SK-N-SH (cell line): Measurements from ENCODE around the gene ATP6V1C2. TPM values are rescaled to one million over a fixed set of nuclear protein-coding genes. Genes with fewer than 3 reads are reported as not detected.

Experiments
- CTCF ChIA-PET: fragments of 300-600, 350-600 bp; formaldehyde crosslinking; extraction: SDS; loops from one replicate; lab custom pipeline; 2021; lab: Yijun Ruan, JAX
- POLR2A ChIA-PET: fragments of 350-600 bp; sonication (Branson Sonifier 250); formaldehyde crosslinking; extraction: SDS; loops from one replicate; lab custom pipeline; 2020; ENCODE audit warnings: antibody characterized with exemption, inconsistent platforms; lab: Yijun Ruan, JAX
- DNase-seq: peaks from one replicate; pipeline ENCODE4 v3.0.0; 2012
- H2AFZ ChIP-seq: fragments of 200-600 bp; sonication (generic); 2 replicates; pipeline ENCODE4 v1.8.1; 2016; ENCODE audit warnings: antibody characterized with exemption, mild to moderate bottlenecking, low read depth
- H3F3A ChIP-seq: fragments of 200-600 bp; sonication (generic); replicated peaks from 2 replicates; pipeline ENCODE3; 2016; ENCODE audit warnings: antibody characterized with exemption, mild to moderate bottlenecking; ENCODE audit not compliant: insufficient read depth
- H3K27ac ChIP-seq, 2 experiments: fragments of 200-500 bp in 1 of 2; fragments of 200-600 bp in 1 of 2; sonication (Bioruptor generic) in 1 of 2; sonication (generic), shearing (Covaris generic) in 1 of 2; 2 replicates each; pipeline versions ENCODE4 v1.5.1 to v1.6.1; 2014 to 2016; ENCODE audit warnings: low read depth in 2 of 2, inconsistent platforms in 1 of 2, low read length in 1 of 2, mild to moderate bottlenecking in 1 of 2, mixed read lengths in 1 of 2
- H3K27me3 ChIP-seq: fragments of 200-600 bp; sonication (generic), shearing (Covaris generic); 2 replicates; pipeline ENCODE4 v1.6.1; 2016; ENCODE audit warnings: mixed run types; ENCODE audit not compliant: insufficient read depth
- H3K36me3 ChIP-seq, 2 experiments: fragments of 200-500 bp in 1 of 2; fragments of 200-600 bp in 1 of 2; sonication (Bioruptor generic) in 1 of 2; sonication (generic) in 1 of 2; replicated peaks in 1 of 2; 2 replicates each; pipeline versions ENCODE3 to v1.5.1; 2014 to 2016; ENCODE audit warnings: low read length in 1 of 2, mild to moderate bottlenecking in 1 of 2; ENCODE audit not compliant: insufficient read depth in 2 of 2, control insufficient read depth in 1 of 2
- H3K4me1 ChIP-seq, 2 experiments: fragments of 200-500 bp in 1 of 2; fragments of 200-600 bp in 1 of 2; sonication (Bioruptor generic) in 1 of 2; sonication (generic), shearing (Covaris generic) in 1 of 2; 2 replicates each; pipeline versions ENCODE4 v1.5.1 to v1.6.1; 2014 to 2016; ENCODE audit warnings: low read depth in 1 of 2, low read length in 1 of 2, mixed run types in 1 of 2; ENCODE audit not compliant: insufficient read depth in 2 of 2, control insufficient read depth in 1 of 2
- H3K4me2 ChIP-seq: fragments of 200-600 bp; sonication (generic), shearing (Covaris generic); 2 replicates; pipeline ENCODE4 v1.6.1; 2017; ENCODE audit warnings: mixed run types
- H3K4me3 ChIP-seq, 2 experiments: fragments of 200-500 bp in 1 of 2; fragments of 200-600 bp in 1 of 2; sonication (Bioruptor generic) in 1 of 2; sonication (generic), shearing (Covaris generic) in 1 of 2; 2 replicates each; pipeline versions ENCODE4 v1.5.1 to v1.8.1; 2014 to 2016; ENCODE audit warnings: low read depth in 2 of 2, inconsistent platforms in 1 of 2, low read length in 1 of 2, mild to moderate bottlenecking in 1 of 2, mixed read lengths in 1 of 2, moderate library complexity in 1 of 2
- H3K79me2 ChIP-seq: fragments of 200-600 bp; sonication (generic); 2 replicates; pipeline ENCODE4 v1.8.1; 2017; ENCODE audit warnings: mild to moderate bottlenecking; ENCODE audit not compliant: insufficient read depth
- H3K9ac ChIP-seq: fragments of 200-600 bp; sonication (generic); 2 replicates; pipeline ENCODE4 v1.6.1; 2017; ENCODE audit warnings: mixed run types
- H3K9me2 ChIP-seq: fragments of 200-600 bp; sonication (generic); 2 replicates; pipeline ENCODE4 v1.6.1; 2017; ENCODE audit warnings: mixed run types
- H3K9me3 ChIP-seq: fragments of 200-600 bp; sonication (generic); 2 replicates; pipeline ENCODE4 v1.6.1; 2017; ENCODE audit warnings: mixed run types, mild to moderate bottlenecking, moderate library complexity
- H4K20me1 ChIP-seq: fragments of 200-600 bp; sonication (generic); 2 replicates; pipeline ENCODE4 v1.6.1; 2017; ENCODE audit warnings: mild to moderate bottlenecking, mixed run types; ENCODE audit not compliant: insufficient read depth
- ELF1 ChIP-seq: IDR thresholded peaks from 2 replicates; pipeline ENCODE4 v1.4.0; 2012
- EP300 ChIP-seq, 2 experiments: IDR thresholded peaks; 2 replicates each; pipeline versions ENCODE4 v1.4.0 to v1.6.1; 2012; ENCODE audit warnings: borderline replicate concordance in 1 of 2, low read depth in 1 of 2, low read length in 1 of 2
- EZH2phosphoT487 ChIP-seq: fragments of 200-600 bp; sonication (generic); IDR thresholded peaks from 2 replicates; pipeline ENCODE4 v1.6.1; 2017; ENCODE audit warnings: low read depth, mixed run types, mild to moderate bottlenecking, antibody characterized with exemption, moderate library complexity, borderline replicate concordance
- FOXJ3 ChIP-seq: sonication (generic); formaldehyde crosslinking; IDR thresholded peaks from 2 replicates; pipeline ENCODE4 v1.5.1; 2020; ENCODE audit warnings: mild to moderate bottlenecking, missing genetic modification reagents
- FOXM1 ChIP-seq: IDR thresholded peaks from 2 replicates; pipeline ENCODE4 v1.4.0; 2012; ENCODE audit warnings: low read depth, mild to moderate bottlenecking
- GABPA ChIP-seq: IDR thresholded peaks from 2 replicates; pipeline ENCODE4 v1.4.0; 2012; ENCODE audit warnings: low read depth, mild to moderate bottlenecking
- GATA2 ChIP-seq: sonication (generic); formaldehyde crosslinking; IDR thresholded peaks from 2 replicates; pipeline ENCODE4 v1.5.0; 2020; ENCODE audit warnings: mild to moderate bottlenecking, missing genetic modification reagents
- JUND ChIP-seq: IDR thresholded peaks from 2 replicates; pipeline ENCODE4 v1.4.0; 2012
- MXI1 ChIP-seq: IDR thresholded peaks from 2 replicates; pipeline ENCODE4 v1.6.1; 2012; ENCODE audit warnings: mild to moderate bottlenecking, low read depth, low read length, improper control_type of control experiment
- NFIC ChIP-seq: IDR thresholded peaks from 2 replicates; pipeline ENCODE4 v1.4.0; 2012; ENCODE audit warnings: borderline replicate concordance
- NRF1 ChIP-seq: IDR thresholded peaks from 2 replicates; pipeline ENCODE4 v1.6.1; 2012; ENCODE audit warnings: low read depth, mild to moderate bottlenecking, low read length
- POLR2AphosphoS5 ChIP-seq: IDR thresholded peaks from 2 replicates; pipeline ENCODE4 v1.6.1; 2012; ENCODE audit warnings: low read depth, low read length
- RAD21 ChIP-seq: IDR thresholded peaks from 2 replicates; pipeline ENCODE4 v1.6.1; 2012; ENCODE audit warnings: mild to moderate bottlenecking, low read length
- RFX5 ChIP-seq: IDR thresholded peaks from 2 replicates; pipeline ENCODE4 v1.6.1; 2012; ENCODE audit warnings: mild to moderate bottlenecking, improper control_type of control experiment, low read length
- TAF1 ChIP-seq: IDR thresholded peaks from 2 replicates; pipeline ENCODE4 v1.6.1; 2012; ENCODE audit warnings: low read depth, mild to moderate bottlenecking, low read length, moderate library complexity, borderline replicate concordance
- TCF12 ChIP-seq: IDR thresholded peaks from 2 replicates; pipeline ENCODE4 v1.4.0; 2012
- YY1 ChIP-seq: IDR thresholded peaks from 2 replicates; pipeline ENCODE4 v1.4.0; 2012; ENCODE audit warnings: low read depth, mild to moderate bottlenecking
- WGBS: methylation state at CpG from one replicate; pipeline ENCODE4 v1.1.6; 2017; ENCODE audit warnings: low lambda C conversion rate; 5-methylcytosine and 5-hydroxymethylcytosine counted together
- polyA plus RNA-seq, 3 experiments: library from polyadenylated mRNA; depleted of rRNA; stranded (reverse); fragments of >200 nt; gene quantifications; 2 replicates each; pipeline ENCODE4 v1.2.3, GENCODE V29; 2012
- TF ChIP-seq, protein P1 (sequence below): fragments of 150-350 bp; IDR thresholded peaks from 2 replicates; pipeline ENCODE4 v1.6.1; 2016; ENCODE audit warnings: mild to moderate bottlenecking, low read depth, low read length
- TF ChIP-seq, protein P2 (sequence below): IDR thresholded peaks from 2 replicates; pipeline ENCODE4; 2012

ATP6V1C2 gene
- polyA plus RNA-seq, 1 of the 3 experiments (the other 2 are of a cell fraction) = 0.12 TPM

DNA sequence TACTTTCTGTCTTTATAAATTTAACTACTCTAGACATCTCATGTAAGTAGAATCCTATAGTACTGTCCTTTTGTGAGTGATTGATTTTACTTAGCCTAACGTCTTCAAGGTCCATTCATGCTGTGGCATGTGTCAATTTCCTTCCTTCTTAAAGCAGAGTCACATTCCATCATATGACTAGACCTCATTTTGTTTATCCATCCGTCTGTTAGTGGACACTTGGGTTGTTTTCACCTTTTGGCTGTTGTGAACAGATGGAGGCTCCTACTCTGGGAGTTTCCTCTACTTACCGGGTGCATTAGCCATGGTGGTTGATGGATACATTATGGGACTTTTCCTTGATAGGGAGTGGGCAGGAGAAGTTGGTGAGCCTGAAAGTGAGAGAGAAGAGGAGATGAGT, 97.6 kb downstream of the ATP6V1C2 start:
- TF ChIP-seq RAD21 (no peak), EZH2phosphoT487 (no peak), ELF1 (no peak), YY1 (no peak), NFIC (no peak), FOXJ3 (CRISPR knock-in tag) (no peak), GABPA (no peak), TCF12 (no peak)
- TF ChIP-seq, protein P1, sequence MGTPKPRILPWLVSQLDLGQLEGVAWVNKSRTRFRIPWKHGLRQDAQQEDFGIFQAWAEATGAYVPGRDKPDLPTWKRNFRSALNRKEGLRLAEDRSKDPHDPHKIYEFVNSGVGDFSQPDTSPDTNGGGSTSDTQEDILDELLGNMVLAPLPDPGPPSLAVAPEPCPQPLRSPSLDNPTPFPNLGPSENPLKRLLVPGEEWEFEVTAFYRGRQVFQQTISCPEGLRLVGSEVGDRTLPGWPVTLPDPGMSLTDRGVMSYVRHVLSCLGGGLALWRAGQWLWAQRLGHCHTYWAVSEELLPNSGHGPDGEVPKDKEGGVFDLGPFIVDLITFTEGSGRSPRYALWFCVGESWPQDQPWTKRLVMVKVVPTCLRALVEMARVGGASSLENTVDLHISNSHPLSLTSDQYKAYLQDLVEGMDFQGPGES = no peak
- H3K27ac ChIP-seq = no peak overlapping the region
- H3F3A ChIP-seq = no peaks in the 10 kb centered on the region
- no peak for DNase-seq
- H3K4me1 ChIP-seq = peaks cover 0 to 22% of the 10 kb centered on the region in 2 experiments; a peak in 1 of 4 replicates
- CTCF ChIA-PET = interaction anchor here (0.9 to 11.4 kb wide), 3 partner anchors 13 to 306 kb away, joined by 3 to 216 read pairs (median 18); no protein-coding TSS in a partner anchor
- no peak overlapping the region for H3K4me2 ChIP-seq
- H3K9me3 ChIP-seq = no peaks in the 10 kb centered on the region
- 66% methylated on average over 3 of the region's 3 CpGs for WGBS
- no peaks in the 10 kb centered on the region for H3K79me2 ChIP-seq
- no peaks in the 10 kb centered on the region for H3K9me2 ChIP-seq
- H3K9ac ChIP-seq = no peak overlapping the region
- no peaks in the 10 kb centered on the region for H3K36me3 ChIP-seq
- no peak overlapping the region for H3K4me3 ChIP-seq
- POLR2A ChIA-PET = no interaction called here
- H4K20me1 ChIP-seq = no peaks in the 10 kb centered on the region
- no peak overlapping the region for H2AFZ ChIP-seq
- peaks cover 33% of the 10 kb centered on the region; the same call in 1 of the 2 replicates for H3K27me3 ChIP-seq

DNA sequence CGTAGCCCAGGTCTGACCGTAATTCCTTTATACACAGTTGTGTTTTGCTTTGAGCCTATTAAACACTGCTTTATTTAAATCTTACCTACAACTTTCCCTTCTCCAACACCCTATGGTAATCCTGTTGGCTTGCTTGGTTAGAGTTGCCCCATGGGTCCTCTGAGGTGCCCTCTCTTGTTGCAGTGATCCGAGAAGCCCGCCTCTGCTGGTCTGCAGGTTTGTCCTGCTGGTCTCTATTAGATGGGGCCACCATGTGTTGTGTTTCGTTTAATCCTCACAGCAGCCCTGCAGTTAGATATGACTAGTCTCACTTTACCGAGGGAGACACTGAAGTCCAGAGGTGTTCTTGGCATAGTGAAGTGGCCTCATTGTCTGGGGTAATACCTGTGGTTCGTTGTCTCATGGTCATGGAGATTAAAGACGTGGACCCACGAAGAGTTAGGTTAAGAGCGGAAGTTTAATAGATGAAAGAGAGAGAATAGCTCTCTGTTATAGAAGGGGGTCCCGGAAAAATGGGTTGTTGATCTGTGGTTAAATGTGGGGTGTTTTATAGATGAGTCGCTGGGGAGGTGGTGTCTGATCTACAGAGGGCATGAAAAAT, 98.4 kb downstream of the ATP6V1C2 start:
- POLR2A ChIA-PET = no interaction called here
- Histone ChIP-seq H3K79me2 (no peaks in the 10 kb centered on the region), H3K9me3 (no peaks in the 10 kb centered on the region), H3K4me2 (no peak overlapping the region), H3K4me1 (peaks cover 0 to 15% of the 10 kb centered on the region in 2 experiments; a peak in 1 of 4 replicates), H3K27ac (no peak overlapping the region), H3K9me2 (no peaks in the 10 kb centered on the region), H3K4me3 (no peak overlapping the region), H2AFZ (no peak overlapping the region), H3K27me3 (peaks cover 42% of the 10 kb centered on the region; the same call in 1 of the 2 replicates), H3K36me3 (no peaks in the 10 kb centered on the region), H3K9ac (no peak overlapping the region), H4K20me1 (no peaks in the 10 kb centered on the region), H3F3A (no peaks in the 10 kb centered on the region)
- CTCF ChIA-PET = interaction anchor here (0.9 to 11.4 kb wide), 5 partner anchors 12 to 305 kb away, joined by 3 to 216 read pairs (median 3); no protein-coding TSS in a partner anchor
- no peak for DNase-seq
- 78% methylated on average over 12 of the region's 12 CpGs for WGBS
- TF ChIP-seq FOXJ3 (CRISPR knock-in tag) (no peak), GABPA (no peak), RAD21 (no peak), JUND (no peak), POLR2AphosphoS5 (no peak)

DNA sequence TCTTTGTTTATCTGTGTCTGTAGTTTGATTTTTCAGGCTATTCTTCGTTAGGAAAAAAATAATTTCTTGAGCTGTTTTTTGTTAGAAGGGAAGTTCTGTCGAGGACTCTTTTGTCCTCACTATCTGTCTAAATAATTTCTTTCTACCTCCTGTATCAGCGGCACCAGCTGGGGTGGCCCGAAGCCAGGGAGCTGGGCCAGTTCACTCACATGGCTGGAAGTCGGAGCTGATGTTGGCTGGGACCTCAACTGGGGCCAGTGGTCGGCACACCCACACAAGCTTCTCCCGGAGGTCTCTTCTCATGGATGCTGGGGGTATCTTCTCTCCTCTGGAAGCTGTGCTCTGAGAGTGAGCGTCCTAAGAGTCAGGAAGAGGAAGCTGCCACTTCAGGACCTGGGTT, 99.1 kb downstream of the ATP6V1C2 start:
- CTCF ChIA-PET = interaction anchor here (1.0 to 11.4 kb wide), 7 partner anchors 12 to 312 kb away, joined by 3 to 216 read pairs (median 3); no protein-coding TSS in a partner anchor
- no peak overlapping the region for H3K9ac ChIP-seq
- H3K27ac ChIP-seq = no peak overlapping the region
- no peaks in the 10 kb centered on the region for H4K20me1 ChIP-seq
- no peak overlapping the region for H3K4me2 ChIP-seq
- H3F3A ChIP-seq = no peaks in the 10 kb centered on the region
- no peak for DNase-seq
- peaks cover 0 to 11% of the 10 kb centered on the region in 2 experiments; a peak in 1 of 4 replicates for H3K4me1 ChIP-seq
- H3K9me2 ChIP-seq = no peaks in the 10 kb centered on the region
- H2AFZ ChIP-seq = no peak overlapping the region
- no peaks in the 10 kb centered on the region for H3K79me2 ChIP-seq
- POLR2A ChIA-PET = no interaction called here
- 48% methylated on average over 6 of the region's 8 CpGs for WGBS
- no peak overlapping the region for H3K4me3 ChIP-seq
- no peaks in the 10 kb centered on the region for H3K36me3 ChIP-seq
- H3K27me3 ChIP-seq = peaks cover 49% of the 10 kb centered on the region; the same call in 1 of the 2 replicates
- no peaks in the 10 kb centered on the region for H3K9me3 ChIP-seq
- no peak for TF ChIP-seq MXI1
- TF ChIP-seq POLR2AphosphoS5 = no peak
- TF ChIP-seq JUND = no peak
- TF ChIP-seq FOXM1 = no peak
- TF ChIP-seq TAF1 = no peak
- no peak for TF ChIP-seq RFX5
- TF ChIP-seq, protein P1 = no peak
- no peak for TF ChIP-seq EP300 (IDR thresholded peaks at IDR 0.05; ENCODE audit: borderline replicate concordance in 1 of 2, low read depth in 1 of 2, low read length in 1 of 2)
- TF ChIP-seq NRF1 = no peak
- TF ChIP-seq, protein P2, sequence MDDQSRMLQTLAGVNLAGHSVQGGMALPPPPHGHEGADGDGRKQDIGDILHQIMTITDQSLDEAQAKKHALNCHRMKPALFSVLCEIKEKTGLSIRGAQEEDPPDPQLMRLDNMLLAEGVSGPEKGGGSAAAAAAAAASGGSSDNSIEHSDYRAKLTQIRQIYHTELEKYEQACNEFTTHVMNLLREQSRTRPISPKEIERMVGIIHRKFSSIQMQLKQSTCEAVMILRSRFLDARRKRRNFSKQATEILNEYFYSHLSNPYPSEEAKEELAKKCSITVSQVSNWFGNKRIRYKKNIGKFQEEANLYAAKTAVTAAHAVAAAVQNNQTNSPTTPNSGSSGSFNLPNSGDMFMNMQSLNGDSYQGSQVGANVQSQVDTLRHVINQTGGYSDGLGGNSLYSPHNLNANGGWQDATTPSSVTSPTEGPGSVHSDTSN = no peak
- no peak for TF ChIP-seq GATA2 (CRISPR knock-in tag)
- TF ChIP-seq GABPA = no peak
- no peak for TF ChIP-seq RAD21
